Measurements from ENCODE around the gene PDE4D.

DNA sequence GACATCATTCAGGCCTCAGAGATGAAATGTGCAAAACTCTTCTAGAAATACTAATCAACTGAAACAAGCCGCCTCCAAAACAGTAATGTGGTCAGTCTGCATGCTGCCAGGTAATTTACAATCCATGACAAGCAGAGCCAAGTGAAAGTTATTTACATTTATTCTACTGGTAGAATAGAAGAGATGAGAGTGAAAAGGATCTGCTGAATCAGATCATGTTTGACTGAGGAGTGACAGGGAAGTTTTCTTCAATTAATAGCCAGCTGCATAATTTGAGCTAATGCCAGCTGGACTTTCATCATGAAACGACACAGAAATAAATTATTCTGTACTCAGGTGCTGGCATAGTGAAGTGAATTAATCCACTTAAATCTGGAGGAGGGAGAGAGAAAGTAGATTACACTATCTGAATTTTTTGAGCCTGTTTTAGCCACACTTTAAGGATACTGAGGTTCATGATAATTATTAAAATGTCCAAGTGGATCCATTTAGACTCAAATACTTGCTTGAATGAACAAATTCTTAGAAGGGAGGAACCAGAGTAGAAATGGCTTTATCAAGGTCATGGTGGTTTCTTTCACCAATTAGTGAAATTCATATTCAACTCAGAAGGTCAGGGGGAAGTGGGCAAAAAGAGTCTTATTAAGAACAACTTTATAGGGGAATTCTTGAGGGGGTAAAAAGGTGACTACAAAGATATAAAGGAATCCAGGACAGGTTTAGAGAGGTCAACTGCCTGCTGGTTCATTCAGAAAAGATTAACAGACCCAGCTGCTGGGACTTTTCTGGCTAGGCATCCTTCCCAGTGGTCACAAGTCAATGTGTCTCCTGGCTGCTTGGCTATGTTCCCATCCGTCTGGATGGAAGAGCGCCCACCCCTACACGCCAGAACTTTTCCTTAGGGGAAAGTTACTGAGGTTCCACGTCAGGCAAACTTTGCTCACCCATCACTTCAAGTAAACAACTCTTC, 350.4 kb downstream of the PDE4D start:
- TF ChIP-seq, protein P1, sequence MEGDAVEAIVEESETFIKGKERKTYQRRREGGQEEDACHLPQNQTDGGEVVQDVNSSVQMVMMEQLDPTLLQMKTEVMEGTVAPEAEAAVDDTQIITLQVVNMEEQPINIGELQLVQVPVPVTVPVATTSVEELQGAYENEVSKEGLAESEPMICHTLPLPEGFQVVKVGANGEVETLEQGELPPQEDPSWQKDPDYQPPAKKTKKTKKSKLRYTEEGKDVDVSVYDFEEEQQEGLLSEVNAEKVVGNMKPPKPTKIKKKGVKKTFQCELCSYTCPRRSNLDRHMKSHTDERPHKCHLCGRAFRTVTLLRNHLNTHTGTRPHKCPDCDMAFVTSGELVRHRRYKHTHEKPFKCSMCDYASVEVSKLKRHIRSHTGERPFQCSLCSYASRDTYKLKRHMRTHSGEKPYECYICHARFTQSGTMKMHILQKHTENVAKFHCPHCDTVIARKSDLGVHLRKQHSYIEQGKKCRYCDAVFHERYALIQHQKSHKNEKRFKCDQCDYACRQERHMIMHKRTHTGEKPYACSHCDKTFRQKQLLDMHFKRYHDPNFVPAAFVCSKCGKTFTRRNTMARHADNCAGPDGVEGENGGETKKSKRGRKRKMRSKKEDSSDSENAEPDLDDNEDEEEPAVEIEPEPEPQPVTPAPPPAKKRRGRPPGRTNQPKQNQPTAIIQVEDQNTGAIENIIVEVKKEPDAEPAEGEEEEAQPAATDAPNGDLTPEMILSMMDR (IDR thresholded peaks at IDR 0.05; ENCODE audit: insufficient read depth, low read length) = no peak
- TF ChIP-seq POLR2AphosphoS5 (IDR thresholded peaks at IDR 0.05; ENCODE audit: low read depth) (no peak), SPI1 (IDR thresholded peaks at IDR 0.05; ENCODE audit: borderline replicate concordance, low read depth) (no peak), GABPA (IDR thresholded peaks at IDR 0.05; ENCODE audit: low read depth) (no peak)
- TF ChIP-seq, protein P2, sequence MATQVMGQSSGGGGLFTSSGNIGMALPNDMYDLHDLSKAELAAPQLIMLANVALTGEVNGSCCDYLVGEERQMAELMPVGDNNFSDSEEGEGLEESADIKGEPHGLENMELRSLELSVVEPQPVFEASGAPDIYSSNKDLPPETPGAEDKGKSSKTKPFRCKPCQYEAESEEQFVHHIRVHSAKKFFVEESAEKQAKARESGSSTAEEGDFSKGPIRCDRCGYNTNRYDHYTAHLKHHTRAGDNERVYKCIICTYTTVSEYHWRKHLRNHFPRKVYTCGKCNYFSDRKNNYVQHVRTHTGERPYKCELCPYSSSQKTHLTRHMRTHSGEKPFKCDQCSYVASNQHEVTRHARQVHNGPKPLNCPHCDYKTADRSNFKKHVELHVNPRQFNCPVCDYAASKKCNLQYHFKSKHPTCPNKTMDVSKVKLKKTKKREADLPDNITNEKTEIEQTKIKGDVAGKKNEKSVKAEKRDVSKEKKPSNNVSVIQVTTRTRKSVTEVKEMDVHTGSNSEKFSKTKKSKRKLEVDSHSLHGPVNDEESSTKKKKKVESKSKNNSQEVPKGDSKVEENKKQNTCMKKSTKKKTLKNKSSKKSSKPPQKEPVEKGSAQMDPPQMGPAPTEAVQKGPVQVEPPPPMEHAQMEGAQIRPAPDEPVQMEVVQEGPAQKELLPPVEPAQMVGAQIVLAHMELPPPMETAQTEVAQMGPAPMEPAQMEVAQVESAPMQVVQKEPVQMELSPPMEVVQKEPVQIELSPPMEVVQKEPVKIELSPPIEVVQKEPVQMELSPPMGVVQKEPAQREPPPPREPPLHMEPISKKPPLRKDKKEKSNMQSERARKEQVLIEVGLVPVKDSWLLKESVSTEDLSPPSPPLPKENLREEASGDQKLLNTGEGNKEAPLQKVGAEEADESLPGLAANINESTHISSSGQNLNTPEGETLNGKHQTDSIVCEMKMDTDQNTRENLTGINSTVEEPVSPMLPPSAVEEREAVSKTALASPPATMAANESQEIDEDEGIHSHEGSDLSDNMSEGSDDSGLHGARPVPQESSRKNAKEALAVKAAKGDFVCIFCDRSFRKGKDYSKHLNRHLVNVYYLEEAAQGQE (IDR thresholded peaks at IDR 0.05; ENCODE audit: insufficient replicate concordance, low read depth) = no peak
